ENCODE results near the gene GSTA3. TPM values are rescaled to one million over a fixed set of nuclear protein-coding genes. Genes with fewer than 3 reads are reported as not detected.

Gene GSTA3
- total RNA-seq, 3 donors from 2014 or later: not detected

DNA sequence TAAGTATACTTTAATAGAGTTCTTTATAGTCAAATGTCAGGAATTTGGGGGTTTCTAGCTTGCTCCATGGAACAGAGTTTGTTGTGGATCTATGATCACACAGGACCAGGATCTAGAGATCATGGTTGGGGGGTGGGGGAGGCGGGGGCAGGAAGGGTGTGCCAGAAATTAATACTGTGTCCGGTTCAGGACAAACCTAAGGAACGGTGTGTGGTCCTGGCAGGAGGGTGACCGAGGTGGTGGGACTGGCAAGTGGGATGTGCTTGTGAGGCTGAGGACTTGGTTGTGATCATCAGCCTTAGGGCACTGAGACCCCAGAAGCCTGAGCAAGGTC is 27.9 kb downstream of the GSTA3 start:
- H3K27me3 ChIP-seq: no peaks in the 10 kb centered on the region
- intact Hi-C loops (cut with DNase I; ENCODE audit: low total_unique reads): no loop called here
- H3K4me3 ChIP-seq: peak overlapping the region; percentile 49 to 68 (median 53)

DNA sequence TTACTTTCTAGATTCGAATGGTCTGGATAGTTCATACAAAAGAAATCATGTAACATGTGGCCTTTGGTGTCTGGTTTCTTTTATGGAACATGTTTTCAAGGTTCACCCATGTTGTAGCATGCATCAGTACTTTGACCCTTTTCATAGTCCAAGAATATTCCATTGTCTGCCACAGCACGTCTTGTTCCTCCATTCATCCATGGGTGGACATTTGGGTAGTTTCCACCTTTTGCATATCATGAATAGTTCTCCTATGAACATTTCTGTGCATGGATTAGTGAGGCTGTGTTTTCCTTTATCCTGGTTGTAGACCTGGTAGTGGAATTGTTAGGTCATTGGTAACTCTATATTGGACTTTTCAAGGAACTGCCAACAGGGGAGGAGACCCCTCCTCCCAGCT is 31.7 kb downstream of the GSTA3 start:
- no peaks in the 10 kb centered on the region for H3K27me3 ChIP-seq
- no peak overlapping the region for H3K27ac ChIP-seq
- H3K4me3 ChIP-seq: no peak overlapping the region
- no peak for TF ChIP-seq POLR2A (IDR thresholded peaks at IDR 0.05)
- no peak for TF ChIP-seq POLR2AphosphoS5 (IDR thresholded peaks at IDR 0.05)
- TF ChIP-seq, protein P1, sequence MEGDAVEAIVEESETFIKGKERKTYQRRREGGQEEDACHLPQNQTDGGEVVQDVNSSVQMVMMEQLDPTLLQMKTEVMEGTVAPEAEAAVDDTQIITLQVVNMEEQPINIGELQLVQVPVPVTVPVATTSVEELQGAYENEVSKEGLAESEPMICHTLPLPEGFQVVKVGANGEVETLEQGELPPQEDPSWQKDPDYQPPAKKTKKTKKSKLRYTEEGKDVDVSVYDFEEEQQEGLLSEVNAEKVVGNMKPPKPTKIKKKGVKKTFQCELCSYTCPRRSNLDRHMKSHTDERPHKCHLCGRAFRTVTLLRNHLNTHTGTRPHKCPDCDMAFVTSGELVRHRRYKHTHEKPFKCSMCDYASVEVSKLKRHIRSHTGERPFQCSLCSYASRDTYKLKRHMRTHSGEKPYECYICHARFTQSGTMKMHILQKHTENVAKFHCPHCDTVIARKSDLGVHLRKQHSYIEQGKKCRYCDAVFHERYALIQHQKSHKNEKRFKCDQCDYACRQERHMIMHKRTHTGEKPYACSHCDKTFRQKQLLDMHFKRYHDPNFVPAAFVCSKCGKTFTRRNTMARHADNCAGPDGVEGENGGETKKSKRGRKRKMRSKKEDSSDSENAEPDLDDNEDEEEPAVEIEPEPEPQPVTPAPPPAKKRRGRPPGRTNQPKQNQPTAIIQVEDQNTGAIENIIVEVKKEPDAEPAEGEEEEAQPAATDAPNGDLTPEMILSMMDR (IDR thresholded peaks at IDR 0.05): no peak
- H3K36me3 ChIP-seq: no peaks in the 10 kb centered on the region
- no peaks in the 10 kb centered on the region for H3K9me3 ChIP-seq
- intact Hi-C loops (cut with DNase I; ENCODE audit: low total_unique reads): no loop called here
- DNase-seq (ENCODE audit: low spot score in 2 of 2): no peak
- H3K4me1 ChIP-seq: no peaks in the 10 kb centered on the region

More for the DNA sequence above, 27.9 kb downstream of the GSTA3 start:
- Histone ChIP-seq H3K4me1 (no peaks in the 10 kb centered on the region), H3K9me3 (no peaks in the 10 kb centered on the region), H3K36me3 (no peaks in the 10 kb centered on the region), H3K27ac (peak overlapping the region; percentile 77 to 83)
- TF ChIP-seq POLR2AphosphoS5 (IDR thresholded peaks at IDR 0.05) (no peak), POLR2A (IDR thresholded peaks at IDR 0.05) (no peak)
- TF ChIP-seq, protein P1 (IDR thresholded peaks at IDR 0.05): no peak
- DNase-seq (ENCODE audit: low spot score in 2 of 2): no peak

DNA sequence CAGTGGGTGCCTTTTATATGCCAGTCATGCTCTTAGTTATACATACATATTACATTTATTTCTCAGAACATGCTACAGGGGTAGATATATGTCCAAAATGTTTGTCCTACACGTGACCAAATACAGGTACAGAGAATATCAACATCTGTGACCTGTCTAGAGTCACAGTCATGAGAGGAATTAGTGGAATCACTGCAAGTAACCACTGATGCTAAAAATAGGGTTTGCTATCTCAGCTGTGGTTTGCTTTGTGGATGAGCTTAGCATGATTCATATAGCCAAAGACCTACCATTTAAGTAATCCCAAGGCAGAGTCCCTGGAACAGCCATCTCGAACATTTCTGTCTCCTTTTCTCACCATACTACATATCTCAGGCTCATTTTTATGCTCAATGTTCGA is 32.3 kb downstream of the GSTA3 start:
- H3K27ac ChIP-seq: no peak overlapping the region
- H3K4me1 ChIP-seq: no peaks in the 10 kb centered on the region
- DNase-seq (ENCODE audit: low spot score in 2 of 2): no peak
- H3K4me3 ChIP-seq: no peak overlapping the region
- no peak for TF ChIP-seq POLR2A (IDR thresholded peaks at IDR 0.05)
- TF ChIP-seq, protein P1 (IDR thresholded peaks at IDR 0.05): no peak
- no peak for TF ChIP-seq POLR2AphosphoS5 (IDR thresholded peaks at IDR 0.05)
- no peaks in the 10 kb centered on the region for H3K36me3 ChIP-seq
- no peaks in the 10 kb centered on the region for H3K27me3 ChIP-seq
- H3K9me3 ChIP-seq: no peaks in the 10 kb centered on the region
- intact Hi-C loops (cut with DNase I; ENCODE audit: low total_unique reads): no loop called here

GRCh38 chr6:52876056-52876787 is 33.3 kb downstream of the GSTA3 start:
- Histone ChIP-seq H3K27me3 (no peaks in the 10 kb centered on the region), H3K36me3 (no peaks in the 10 kb centered on the region), H3K4me1 (no peaks in the 10 kb centered on the region), H3K9me3 (no peaks in the 10 kb centered on the region), H3K27ac (no peak overlapping the region), H3K4me3 (no peak overlapping the region)
- TF ChIP-seq, protein P1 (IDR thresholded peaks at IDR 0.05): no peak
- TF ChIP-seq POLR2A (IDR thresholded peaks at IDR 0.05): no peak
- TF ChIP-seq POLR2AphosphoS5 (IDR thresholded peaks at IDR 0.05): no peak
- intact Hi-C loops (cut with DNase I; ENCODE audit: low total_unique reads): no loop called here
- no peak for DNase-seq (ENCODE audit: low spot score in 2 of 2)

GRCh38 chr6:52872031-52872430 is 37.5 kb downstream of the GSTA3 start:
- DNase-seq (ENCODE audit: low spot score in 2 of 2): no peak
- Histone ChIP-seq H3K27me3 (no peaks in the 10 kb centered on the region), H3K4me3 (no peak overlapping the region), H3K27ac (no peak overlapping the region), H3K4me1 (no peaks in the 10 kb centered on the region), H3K9me3 (no peaks in the 10 kb centered on the region), H3K36me3 (no peaks in the 10 kb centered on the region)
- TF ChIP-seq POLR2AphosphoS5 (IDR thresholded peaks at IDR 0.05) (no peak), POLR2A (IDR thresholded peaks at IDR 0.05) (no peak)
- TF ChIP-seq, protein P1 (IDR thresholded peaks at IDR 0.05): no peak
- intact Hi-C loops (cut with DNase I; ENCODE audit: low total_unique reads): no loop called here
